Loucy (cell line): ENCODE data around the gene CPD.

Experiments used
- EZH2phosphoT487 ChIP-seq: fragments of 200-600 bp; IDR thresholded peaks from 2 replicates; pipeline ENCODE4 v1.6.1; 2018; ENCODE audit warnings: antibody characterized with exemption, mild to moderate bottlenecking, moderate library complexity, borderline replicate concordance
- TF ChIP-seq, protein P1 (sequence below): fragments of 200-600 bp; sonication (generic); conservative IDR thresholded peaks from 2 replicates; pipeline ENCODE4 v1.5.1; 2014; ENCODE audit warnings: mild to moderate bottlenecking, antibody characterized with exemption, low read length

DNA sequence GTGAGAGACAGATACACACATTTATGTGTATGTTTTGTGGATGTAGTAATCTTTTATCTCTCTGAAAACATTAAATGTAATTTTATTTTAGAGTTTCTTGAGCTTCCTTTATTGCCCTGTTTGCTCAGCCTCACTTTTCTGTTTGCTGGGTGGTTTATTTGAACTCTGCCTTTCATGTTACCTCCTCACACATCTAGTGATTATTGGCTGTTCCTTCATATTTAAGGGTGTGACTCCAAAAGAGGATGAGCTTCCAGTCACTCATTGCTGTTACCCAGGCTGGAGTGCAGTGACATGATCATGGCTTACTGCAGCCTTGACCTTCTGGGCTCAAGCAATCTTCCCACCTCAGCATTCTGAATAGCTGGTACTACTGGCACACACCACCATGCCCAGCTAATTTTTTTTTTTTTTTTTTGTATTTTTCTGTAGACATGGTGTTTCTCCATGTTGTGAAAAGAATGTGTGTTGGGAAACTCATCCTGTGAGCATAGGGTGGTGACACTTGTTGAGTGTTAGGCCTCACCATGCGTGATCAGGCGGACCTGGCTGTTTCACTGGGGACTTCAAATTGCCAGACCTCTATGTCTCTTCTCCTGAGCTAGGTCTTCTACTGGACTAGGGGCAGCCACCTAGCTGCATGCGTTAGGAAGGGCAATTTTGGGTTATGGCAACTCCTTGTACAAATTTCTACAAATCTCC lies 136.3 kb downstream of the CPD start:
- TF ChIP-seq, protein P1, sequence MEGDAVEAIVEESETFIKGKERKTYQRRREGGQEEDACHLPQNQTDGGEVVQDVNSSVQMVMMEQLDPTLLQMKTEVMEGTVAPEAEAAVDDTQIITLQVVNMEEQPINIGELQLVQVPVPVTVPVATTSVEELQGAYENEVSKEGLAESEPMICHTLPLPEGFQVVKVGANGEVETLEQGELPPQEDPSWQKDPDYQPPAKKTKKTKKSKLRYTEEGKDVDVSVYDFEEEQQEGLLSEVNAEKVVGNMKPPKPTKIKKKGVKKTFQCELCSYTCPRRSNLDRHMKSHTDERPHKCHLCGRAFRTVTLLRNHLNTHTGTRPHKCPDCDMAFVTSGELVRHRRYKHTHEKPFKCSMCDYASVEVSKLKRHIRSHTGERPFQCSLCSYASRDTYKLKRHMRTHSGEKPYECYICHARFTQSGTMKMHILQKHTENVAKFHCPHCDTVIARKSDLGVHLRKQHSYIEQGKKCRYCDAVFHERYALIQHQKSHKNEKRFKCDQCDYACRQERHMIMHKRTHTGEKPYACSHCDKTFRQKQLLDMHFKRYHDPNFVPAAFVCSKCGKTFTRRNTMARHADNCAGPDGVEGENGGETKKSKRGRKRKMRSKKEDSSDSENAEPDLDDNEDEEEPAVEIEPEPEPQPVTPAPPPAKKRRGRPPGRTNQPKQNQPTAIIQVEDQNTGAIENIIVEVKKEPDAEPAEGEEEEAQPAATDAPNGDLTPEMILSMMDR, result no peak
- no peak for TF ChIP-seq EZH2phosphoT487
